Limb (tissue), 2 donors: ENCODE measurements around the gene IYD.
A peak's percentile ranks its signal among the peaks of the same experiment; 100 is the strongest.
"Not testable (repeated sequence)": the region's sequence is repeated elsewhere in the genome, so short reads cannot be mapped to it uniquely, and the experiment has no call there.

ENCODE experiments used
- DNase-seq, 2 donors: peaks; one replicate each; pipeline ENCODE4 v3.0.0-alpha.2; 2016; ENCODE audit errors: extremely low spot score in 2 of 2

IYD gene

GRCh38 chr6:150430815-150431214 is 62.0 kb downstream of the IYD start:
- peak; percentile 58 to 72 for DNase-seq

DNA sequence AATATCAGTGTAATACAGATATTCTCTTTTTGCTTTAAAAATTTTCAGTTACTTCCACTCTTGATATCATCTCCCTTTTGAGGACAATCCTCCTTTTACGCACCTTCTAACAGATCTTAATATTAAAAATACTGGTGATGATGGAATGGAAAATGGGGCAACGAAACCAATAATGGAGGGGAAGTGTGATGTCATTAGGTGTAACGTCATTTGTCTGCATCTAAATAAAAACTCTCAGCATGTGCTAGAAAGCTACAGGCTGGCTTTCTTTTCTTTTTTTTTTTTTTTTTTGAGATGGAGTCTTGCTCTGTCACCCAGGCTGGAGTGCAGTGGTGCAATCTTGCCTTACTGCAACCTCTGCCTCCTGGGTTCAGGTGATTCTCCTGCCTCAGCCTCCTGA is 66.5 kb downstream of the IYD start:
- no peak for DNase-seq

DNA sequence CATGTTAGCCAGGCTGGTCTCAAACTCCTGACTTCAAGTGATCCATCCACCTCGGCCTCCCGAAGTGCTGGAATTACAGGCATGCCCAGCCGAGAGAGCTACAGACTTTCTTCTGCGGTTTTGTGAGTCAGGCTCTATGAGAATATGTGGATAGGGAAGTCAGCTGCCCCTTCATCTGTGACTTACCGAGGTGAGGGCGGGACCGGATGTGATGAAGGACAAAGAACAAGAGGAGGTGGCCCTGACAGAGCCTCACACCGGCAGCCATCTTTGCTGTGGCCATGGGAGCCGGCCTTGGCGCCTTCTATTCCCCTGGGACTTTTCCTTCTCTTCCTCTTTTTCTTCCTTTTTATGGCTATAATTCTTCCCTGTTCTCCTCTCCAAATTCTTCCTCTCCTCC is 67.0 kb downstream of the IYD start:
- DNase-seq, result no peak

- DNase-seq, result no peak
Measured at GRCh38 chr6:150439373-150439772, 70.6 kb downstream of the IYD start.

DNA sequence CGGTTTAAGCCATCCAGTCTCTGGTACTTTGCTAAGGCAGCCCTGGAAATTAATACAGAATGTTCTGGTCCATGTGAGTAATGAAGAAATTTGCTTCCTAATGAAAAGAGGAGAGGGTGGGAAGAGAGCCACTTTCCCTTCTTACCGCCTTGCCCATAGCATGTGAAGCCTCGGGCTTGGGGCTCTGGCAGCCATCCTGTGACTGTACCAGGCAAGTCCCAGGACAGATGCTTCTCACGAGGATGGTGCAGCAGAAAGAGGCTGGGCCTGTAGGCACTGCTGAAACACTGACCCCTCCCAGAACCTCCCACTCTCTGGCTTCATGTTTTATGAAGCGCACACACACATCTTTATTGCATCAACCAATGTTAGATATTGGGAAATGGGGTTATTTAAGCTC is 74.8 kb downstream of the IYD start:
- DNase-seq, result no peak

DNA sequence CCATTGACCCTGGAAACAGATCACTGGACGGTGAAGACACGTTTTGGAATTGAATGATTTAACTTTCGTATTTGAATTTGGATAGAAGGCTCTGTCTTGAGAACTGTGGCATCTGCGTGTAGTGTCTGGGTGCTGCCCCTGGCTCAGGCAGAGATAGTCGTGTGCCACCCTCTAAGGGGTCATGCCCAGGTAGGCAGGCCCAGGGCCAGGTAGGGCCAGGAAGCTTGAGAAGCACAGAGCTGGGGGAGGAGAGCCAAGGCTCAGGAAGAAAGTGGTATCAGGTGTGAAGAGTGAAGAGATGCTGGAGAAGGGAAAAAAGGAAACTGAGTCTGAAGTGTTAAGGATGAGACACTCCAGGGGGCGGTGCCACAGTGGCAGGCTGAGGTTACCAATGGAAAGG is 75.5 kb downstream of the IYD start:
- no peak for DNase-seq

GRCh38 chr6:150445486-150445885 is 76.7 kb downstream of the IYD start:
- no peak for DNase-seq

DNA sequence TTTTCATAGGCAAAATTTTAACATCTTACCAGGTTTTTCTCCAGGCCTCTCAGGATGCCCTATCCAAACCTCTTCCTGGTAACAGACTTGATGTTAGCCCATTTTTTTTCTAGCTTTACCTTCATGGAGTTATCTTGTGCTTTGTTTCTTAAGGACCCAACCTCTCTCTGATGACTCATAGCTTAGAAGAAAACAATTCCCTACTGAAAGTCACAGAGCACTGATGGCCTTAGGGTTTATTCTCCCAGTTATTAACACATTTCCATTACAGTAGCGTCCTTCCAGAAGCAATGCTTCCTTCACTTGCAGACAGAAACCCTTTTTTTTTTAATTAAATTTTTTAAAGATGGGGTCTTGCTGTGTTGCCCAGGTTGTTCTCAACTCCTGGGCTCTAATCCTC is 79.4 kb downstream of the IYD start:
- DNase-seq, result no peak

GRCh38 chr6:150449055-150449454 is 80.2 kb downstream of the IYD start:
- DNase-seq, result not testable (repeated sequence)

- no peak for DNase-seq
Measured at GRCh38 chr6:150450918-150451317, 82.1 kb downstream of the IYD start.

GRCh38 chr6:150451807-150452427 is 83.1 kb downstream of the IYD start:
- DNase-seq, result no peak

GRCh38 chr6:150452428-150453243 is 83.8 kb downstream of the IYD start:
- DNase-seq, result peak; percentile 49 to 55

- no peak for DNase-seq
Measured at GRCh38 chr6:150453357-150453756, 84.5 kb downstream of the IYD start.
